ENCODE measurements around the gene GPR39.

Gene GPR39

GRCh38 chr2:132597831-132598230 is 181.2 kb downstream of the GPR39 start:
- in situ Hi-C loops (cut with MboI; ENCODE audit: low sequenced_read_pairs): no loop called here

GRCh38 chr2:132598536-132598935 is 181.9 kb downstream of the GPR39 start:
- in situ Hi-C loops (cut with MboI; ENCODE audit: low sequenced_read_pairs): no loop called here

- in situ Hi-C loops (cut with MboI; ENCODE audit: low sequenced_read_pairs): no loop called here
These were observed 183.0 kb downstream of the GPR39 start for GRCh38 chr2:132599556-132599955.

GRCh38 chr2:132604561-132604960 is 188.0 kb downstream of the GPR39 start:
- in situ Hi-C loops (cut with MboI; ENCODE audit: low sequenced_read_pairs): no loop called here

GRCh38 chr2:132605236-132606180 is 188.9 kb downstream of the GPR39 start:
- in situ Hi-C loops (cut with MboI; ENCODE audit: low sequenced_read_pairs): no loop called here

GRCh38 chr2:132606649-132607048 is 190.0 kb downstream of the GPR39 start:
- in situ Hi-C loops (cut with MboI; ENCODE audit: low sequenced_read_pairs): no loop called here

GRCh38 chr2:132607426-132608090 is 191.0 kb downstream of the GPR39 start:
- in situ Hi-C loops (cut with MboI; ENCODE audit: low sequenced_read_pairs): no loop called here

GRCh38 chr2:132608311-132608710 is 191.7 kb downstream of the GPR39 start:
- in situ Hi-C loops (cut with MboI; ENCODE audit: low sequenced_read_pairs): no loop called here

GRCh38 chr2:132609101-132609890 is 192.7 kb downstream of the GPR39 start:
- in situ Hi-C loops (cut with MboI; ENCODE audit: low sequenced_read_pairs): no loop called here

GRCh38 chr2:132611719-132612118 is 195.1 kb downstream of the GPR39 start:
- in situ Hi-C loops (cut with MboI; ENCODE audit: low sequenced_read_pairs): no loop called here

- in situ Hi-C loops (cut with MboI; ENCODE audit: low sequenced_read_pairs): no loop called here
These were observed 198.9 kb downstream of the GPR39 start for GRCh38 chr2:132615329-132616085.

GRCh38 chr2:132617989-132618388 is 201.4 kb downstream of the GPR39 start:
- in situ Hi-C loops (cut with MboI; ENCODE audit: low sequenced_read_pairs): no loop called here

GRCh38 chr2:132618734-132619133 is 202.1 kb downstream of the GPR39 start:
- in situ Hi-C loops (cut with MboI; ENCODE audit: low sequenced_read_pairs): no loop called here

- in situ Hi-C loops (cut with MboI; ENCODE audit: low sequenced_read_pairs): no loop called here
These were observed 203.5 kb downstream of the GPR39 start for GRCh38 chr2:132620115-132620514.

- in situ Hi-C loops (cut with MboI; ENCODE audit: low sequenced_read_pairs): no loop called here
These were observed 204.7 kb downstream of the GPR39 start for GRCh38 chr2:132621131-132621875.

- in situ Hi-C loops (cut with MboI; ENCODE audit: low sequenced_read_pairs): no loop called here
These were observed 206.7 kb downstream of the GPR39 start for GRCh38 chr2:132623096-132623839.

GRCh38 chr2:132627536-132627935 is 210.9 kb downstream of the GPR39 start:
- in situ Hi-C loops (cut with MboI; ENCODE audit: low sequenced_read_pairs): no loop called here

GRCh38 chr2:132632000-132632649 is 215.5 kb downstream of the GPR39 start:
- in situ Hi-C loops (cut with MboI; ENCODE audit: low sequenced_read_pairs): no loop called here

- in situ Hi-C loops (cut with MboI; ENCODE audit: low sequenced_read_pairs): no loop called here
These were observed 217.0 kb downstream of the GPR39 start for GRCh38 chr2:132633635-132634034.

Data from HL-60/S4 (cell line).